Activated T-helper 1 cell treated with Interleukin-2 at 50 U/mL for 16 hours (primary cell): ENCODE measurements around the gene TP73.

Experiments used
- DNase-seq: peaks from one replicate; pipeline ENCODE4 v3.0.0-alpha.2; 2020; ENCODE audit warnings: low read depth

TP73 gene

DNA sequence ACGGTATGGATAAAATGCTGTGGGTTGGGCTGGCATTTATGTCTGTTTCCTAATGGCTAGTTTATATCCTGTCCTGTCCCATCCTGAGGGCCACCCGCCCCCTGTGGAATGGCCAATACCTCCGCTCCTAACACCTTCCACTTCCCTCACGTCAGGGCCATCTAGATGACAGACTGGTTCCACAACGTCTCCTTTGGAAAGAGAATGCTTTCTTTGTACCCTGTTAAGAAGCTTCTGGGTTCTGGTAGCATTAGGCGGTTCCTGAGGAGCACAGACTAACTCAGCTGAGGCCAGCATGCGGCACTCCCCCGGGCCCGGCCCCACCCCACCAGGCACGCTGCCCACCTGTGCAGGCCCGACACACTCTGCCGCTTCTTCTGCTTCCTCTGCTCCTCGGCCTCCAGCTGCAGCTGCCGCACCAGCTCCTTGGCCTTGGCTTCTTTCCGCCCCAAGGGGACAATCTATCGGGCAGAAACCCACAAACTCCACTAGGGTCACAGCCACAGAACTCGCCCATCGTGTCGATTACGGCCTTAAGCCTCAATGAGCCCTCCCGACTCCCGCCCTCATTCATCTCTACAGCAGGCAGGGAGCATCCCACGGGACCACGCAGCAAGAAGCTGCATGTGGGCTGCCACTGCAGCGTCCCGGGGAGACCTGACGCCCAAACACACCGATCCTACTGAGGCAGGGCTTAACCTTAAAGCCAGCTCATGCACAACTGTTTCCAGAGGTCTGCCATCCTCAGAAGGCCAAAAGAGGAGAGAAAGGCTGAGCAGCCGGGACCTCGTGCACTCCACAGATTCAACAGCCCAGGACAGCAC lies 131.5 kb downstream of the TP73 start:
- DNase-seq, result no peak

- DNase-seq, result no peak
Observed at GRCh38 chr1:3785045-3785444, 132.7 kb downstream of the TP73 start.

- no peak for DNase-seq
Observed at GRCh38 chr1:3785456-3786157, 133.3 kb downstream of the TP73 start.
